K562 (cell line): ENCODE data around the gene SNX12. TPM values are rescaled to one million over a fixed set of nuclear protein-coding genes. Genes with fewer than 3 reads are reported as not detected.

Source experiments
- ATAC-seq: fragments of 200-7000 bp; cut with Tn5 transposase; 3 replicates; pipeline ENCODE4 v1.9.1; 2020; ENCODE audit warnings: moderate library complexity
- BruUV-seq: library from RNA; stranded (reverse); fragments of 400-500 nt; replicated peaks from 2 replicates; lab custom pipeline; 2021; lab: Mats Ljungman, UMichigan
- CTCF ChIA-PET: fragments of 300-600 bp; formaldehyde crosslinking; extraction: SDS; loops from one replicate; lab custom pipeline; 2021; ENCODE audit warnings: low intra/inter-chr PET ratio; lab: Yijun Ruan, JAX
- POLR2A ChIA-PET: fragments of 300-600, 350-650 bp; sonication (Branson Sonifier 250); formaldehyde crosslinking; extraction: SDS; loops from one replicate; lab custom pipeline; 2021; ENCODE audit warnings: antibody characterized with exemption, inconsistent platforms; lab: Yijun Ruan, JAX
- DNase-seq, 4 experiments: peaks; one replicate each; pipeline versions ENCODE4 v3.0.0 to v3.0.0-alpha.2; 2011 to 2018; ENCODE audit warnings: low spot score in 3 of 4, mixed read lengths in 3 of 4; ENCODE audit errors: extremely low read depth in 1 of 4
- FAIRE-seq: peaks from 2 replicates; lab custom pipeline; 2011; peaks lifted over from hg19 to GRCh38; lab: Jason Lieb, UNC
- H2AFZ ChIP-seq: 2 replicates; pipeline ENCODE4 v1.6.0; 2011; ENCODE audit warnings: low read depth, low read length, control low read depth, inconsistent platforms
- H3K27ac ChIP-seq: fragments of 200-600 bp; 3 replicates; pipeline ENCODE4 v1.8.0; 2011; ENCODE audit warnings: low read depth, mild to moderate bottlenecking, control low read depth, inconsistent platforms, low read length, moderate library complexity, mixed read lengths; ENCODE audit errors: extremely low read depth
- H3K27me3 ChIP-seq, 2 experiments: fragments of 300-600 bp in 1 of 2; 2 replicates in 1 of 2; 3 replicates in 1 of 2; pipeline versions ENCODE4 v1.6.0 to v1.8.0; 2011; ENCODE audit warnings: inconsistent platforms in 2 of 2, low read length in 2 of 2, mild to moderate bottlenecking in 1 of 2, mixed read lengths in 1 of 2, moderate library complexity in 1 of 2; ENCODE audit not compliant: control insufficient read depth in 2 of 2, insufficient read depth in 2 of 2
- H3K36me3 ChIP-seq: fragments of 300-600 bp; 3 replicates; pipeline ENCODE4 v1.8.0; 2011; ENCODE audit warnings: mild to moderate bottlenecking, low read length, inconsistent platforms; ENCODE audit not compliant: control insufficient read depth, insufficient read depth
- H3K4me1 ChIP-seq, 2 experiments: fragments of 200-600 bp in 1 of 2; replicated peaks in 1 of 2; 2 replicates in 1 of 2; 3 replicates in 1 of 2; pipeline versions ENCODE4 v1.5.1 to v1.8.0; 2011; ENCODE audit warnings: inconsistent platforms in 2 of 2, low read length in 2 of 2, mild to moderate bottlenecking in 1 of 2, mixed read lengths in 1 of 2, moderate library complexity in 1 of 2; ENCODE audit not compliant: control insufficient read depth in 2 of 2, insufficient read depth in 2 of 2
- H3K4me2 ChIP-seq: 2 replicates; pipeline ENCODE4 v1.6.1; 2011; ENCODE audit warnings: low read length, control low read depth, inconsistent platforms, mixed read lengths; ENCODE audit not compliant: insufficient read depth
- H3K4me3 ChIP-seq: fragments of 200-600 bp; sonication (generic), shearing (Covaris generic); 2 replicates; pipeline ENCODE4 v1.5.1; 2016; ENCODE audit warnings: control low read depth, inconsistent platforms
- H3K79me2 ChIP-seq: fragments of 200-600 bp; 3 replicates; pipeline ENCODE4 v1.8.0; 2011; ENCODE audit warnings: low read length, inconsistent platforms; ENCODE audit not compliant: control insufficient read depth, insufficient read depth
- H3K9ac ChIP-seq, 2 experiments: 2 replicates each; pipeline versions ENCODE4 v1.6.0 to v1.6.1; 2011; ENCODE audit warnings: low read depth in 2 of 2, low read length in 2 of 2, control low read depth in 1 of 2, inconsistent platforms in 1 of 2, mild to moderate bottlenecking in 1 of 2, mixed read lengths in 1 of 2; ENCODE audit not compliant: insufficient read depth in 1 of 2
- H3K9me1 ChIP-seq: one replicate; pipeline ENCODE4 v1.6.0; 2011; ENCODE audit warnings: inconsistent platforms, mild to moderate bottlenecking, low read length, moderate library complexity; ENCODE audit not compliant: control insufficient read depth, insufficient read depth
- H3K9me3 ChIP-seq: replicated peaks from 2 replicates; pipeline ENCODE4 v1.5.1; 2011; ENCODE audit warnings: low read depth, low read length, inconsistent platforms; ENCODE audit not compliant: control insufficient read depth, insufficient read depth
- H4K20me1 ChIP-seq: replicated peaks from 2 replicates; pipeline ENCODE4 v1.6.1; 2011; ENCODE audit warnings: low read length, inconsistent platforms, mixed read lengths; ENCODE audit not compliant: control insufficient read depth, insufficient read depth
- BMI1 ChIP-seq: fragments of 150-350 bp; IDR thresholded peaks from 2 replicates; pipeline ENCODE4 v1.6.1; 2014; ENCODE audit warnings: low read length
- CEBPB ChIP-seq: fragments of 450-650 bp; IDR thresholded peaks from 2 replicates; pipeline ENCODE4 v1.6.1; 2016; ENCODE audit warnings: missing genetic modification characterization, missing compliant biosample characterization
- DPF2 ChIP-seq: fragments of 450-650 bp; IDR thresholded peaks from 2 replicates; pipeline ENCODE4 v1.6.1; 2016
- KDM4B ChIP-seq, 2 experiments: fragments of 450-650 bp in 1 of 2; sonication (generic) in 1 of 2; IDR thresholded peaks; 2 replicates each; pipeline ENCODE4 v1.6.1; 2016 to 2017; ENCODE audit warnings: borderline replicate concordance in 2 of 2, antibody characterized with exemption in 1 of 2, low read depth in 1 of 2, mild to moderate bottlenecking in 1 of 2
- SREBF2 ChIP-seq: sonication (generic); formaldehyde crosslinking; IDR thresholded peaks from 2 replicates; pipeline ENCODE4 v1.4.0; 2020; ENCODE audit warnings: mild to moderate bottlenecking, missing genetic modification reagents
- TCF3 ChIP-seq: sonication (generic); formaldehyde crosslinking; IDR thresholded peaks from 2 replicates; pipeline ENCODE4 v1.4.0; 2020; ENCODE audit warnings: mild to moderate bottlenecking, missing genetic modification reagents
- ZSCAN32 ChIP-seq: fragments of 450-650 bp; formaldehyde crosslinking; IDR thresholded peaks from 2 replicates; pipeline ENCODE4 v1.4.0; 2020; ENCODE audit warnings: mild to moderate bottlenecking, moderate library complexity
- WGBS: fragments of 100-300 bp; shearing (Covaris generic); methylation state at CpG from one replicate; pipeline ENCODE4 v1.1.6; 2016; ENCODE audit warnings: low coverage, mixed read lengths; ENCODE audit not compliant: insufficient coverage; ENCODE audit errors: missing lambda C conversion rate; 5-methylcytosine and 5-hydroxymethylcytosine counted together
- in situ Hi-C: fragments of 300-500 bp; cut with MboI; formaldehyde crosslinking; loops from 4 replicates; pipeline ENCODE4 v1.15.0; 2018; ENCODE audit warnings: inconsistent platforms, mixed read lengths
- intact Hi-C: fragments of 100-400 bp; cut with micrococcal nuclease; formaldehyde crosslinking; loops from 2 replicates; pipeline ENCODE4 v1.14.2; 2022
- polyA plus RNA-seq, 8 experiments: library from polyadenylated mRNA; depleted of rRNA in 4 of 8; stranded (reverse) in 5 of 8; unstranded in 3 of 8; fragments of >200 nt; fragmentation: Nextera tagmentation in 2 of 8; fragmentation: Illumina TruSeq in 1 of 8; extraction: Ambion mirVana in 2 of 8; extraction: Trizol in 1 of 8; gene quantifications; 2 replicates each; pipeline versions ENCODE4 v1.2.1 to v1.2.3, GENCODE V29; 2011 to 2014; ENCODE audit warnings: inconsistent platforms in 1 of 8, missing spikeins in 1 of 8
- total RNA-seq, 7 experiments: library from RNA; depleted of rRNA in 6 of 7; stranded (reverse); fragments of >200 nt in 6 of 7; fragmentation: Illumina TruSeq in 2 of 7; extraction: Trizol in 2 of 7; gene quantifications; 2 replicates each; pipeline versions ENCODE4 v1.2.1 to v1.2.3, GENCODE V29; 2011 to 2021; ENCODE audit warnings: low replicate concordance in 1 of 7
- TF ChIP-seq, protein P1 (sequence below): fragments of 450-650 bp; IDR thresholded peaks from 2 replicates; pipeline ENCODE4 v1.6.1; 2016
- TF ChIP-seq, protein P2 (sequence below): fragments of 250-450 bp; sonication (Bioruptor Pico); IDR thresholded peaks from 2 replicates; pipeline ENCODE4 v1.8.0; 2022; ENCODE audit warnings: inconsistent platforms
- TF ChIP-seq, protein P3 (sequence below): fragments of 450-650 bp; formaldehyde crosslinking; IDR thresholded peaks from 2 replicates; pipeline ENCODE4 v1.4.0; 2022; ENCODE audit warnings: mild to moderate bottlenecking, moderate library complexity
- TF ChIP-seq, protein P4 (sequence below), 2 experiments: fragments of 450-650 bp in 1 of 2; sonication (generic) in 1 of 2; formaldehyde crosslinking in 1 of 2; IDR thresholded peaks in 1 of 2; conservative IDR thresholded peaks in 1 of 2; 2 replicates each; pipeline versions ENCODE4 v1.6.1 to v1.8.1; 2016 to 2023; ENCODE audit warnings: mild to moderate bottlenecking in 2 of 2, moderate library complexity in 2 of 2, inconsistent platforms in 1 of 2, missing genetic modification reagents in 1 of 2

The SNX12 gene
- total and polyA plus RNA-seq, 9 of the 15 experiments (the other 6 are each of a cell fraction or from before 2014, with no cell fraction given) = 12.7 to 50.3 (median 37.1) TPM

DNA sequence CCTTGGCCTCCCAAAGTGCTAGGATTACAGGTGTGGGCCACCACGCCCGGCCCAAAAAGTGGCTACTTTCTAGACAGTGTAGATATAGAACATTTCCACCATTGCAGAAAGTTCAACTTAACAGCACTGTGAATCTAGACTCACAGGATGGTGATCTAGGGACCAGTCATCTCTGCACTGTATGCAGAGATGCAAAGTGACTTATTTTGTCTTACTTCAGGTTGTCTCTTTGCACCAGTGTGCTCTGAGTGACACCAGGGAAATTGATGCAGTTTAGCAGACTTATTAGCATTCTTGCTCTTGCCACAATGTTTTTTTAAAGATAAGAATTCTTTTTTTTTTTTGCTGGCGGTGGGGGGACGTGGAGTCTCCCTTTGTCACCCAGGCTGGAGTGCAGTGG is 14.7 kb upstream of the SNX12 start:
- no peak for DNase-seq
- Histone ChIP-seq H3K4me3 (no peak overlapping the region), H3K79me2 (no peaks in the 10 kb centered on the region), H4K20me1 (no peaks in the 10 kb centered on the region), H3K27ac (no peak overlapping the region), H3K27me3 (no peaks in the 10 kb centered on the region), H3K4me2 (no peak overlapping the region), H3K4me1 (no peaks in the 10 kb centered on the region; a peak in 2 of 5 replicates), H3K9me3 (no peaks in the 10 kb centered on the region), H3K36me3 (no peaks in the 10 kb centered on the region), H3K9me1 (no peaks in the 10 kb centered on the region), H2AFZ (no peak overlapping the region), H3K9ac (no peak overlapping the region)
- ChIA-PET CTCF (no interaction called here), POLR2A (no interaction called here)
- ATAC-seq = peak; percentile 51; the same call in 2 of the 3 replicates
- no TSS peak for BruUV-seq
- in situ Hi-C loops = no loop called here
- 39% methylated on average over 4 of the region's 4 CpGs for WGBS
- intact Hi-C loops = no loop called here
- FAIRE-seq = no peak
- TF ChIP-seq BMI1 = no peak
- TF ChIP-seq, protein P1, sequence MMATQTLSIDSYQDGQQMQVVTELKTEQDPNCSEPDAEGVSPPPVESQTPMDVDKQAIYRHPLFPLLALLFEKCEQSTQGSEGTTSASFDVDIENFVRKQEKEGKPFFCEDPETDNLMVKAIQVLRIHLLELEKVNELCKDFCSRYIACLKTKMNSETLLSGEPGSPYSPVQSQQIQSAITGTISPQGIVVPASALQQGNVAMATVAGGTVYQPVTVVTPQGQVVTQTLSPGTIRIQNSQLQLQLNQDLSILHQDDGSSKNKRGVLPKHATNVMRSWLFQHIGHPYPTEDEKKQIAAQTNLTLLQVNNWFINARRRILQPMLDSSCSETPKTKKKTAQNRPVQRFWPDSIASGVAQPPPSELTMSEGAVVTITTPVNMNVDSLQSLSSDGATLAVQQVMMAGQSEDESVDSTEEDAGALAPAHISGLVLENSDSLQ = peak; percentile 45

DNA sequence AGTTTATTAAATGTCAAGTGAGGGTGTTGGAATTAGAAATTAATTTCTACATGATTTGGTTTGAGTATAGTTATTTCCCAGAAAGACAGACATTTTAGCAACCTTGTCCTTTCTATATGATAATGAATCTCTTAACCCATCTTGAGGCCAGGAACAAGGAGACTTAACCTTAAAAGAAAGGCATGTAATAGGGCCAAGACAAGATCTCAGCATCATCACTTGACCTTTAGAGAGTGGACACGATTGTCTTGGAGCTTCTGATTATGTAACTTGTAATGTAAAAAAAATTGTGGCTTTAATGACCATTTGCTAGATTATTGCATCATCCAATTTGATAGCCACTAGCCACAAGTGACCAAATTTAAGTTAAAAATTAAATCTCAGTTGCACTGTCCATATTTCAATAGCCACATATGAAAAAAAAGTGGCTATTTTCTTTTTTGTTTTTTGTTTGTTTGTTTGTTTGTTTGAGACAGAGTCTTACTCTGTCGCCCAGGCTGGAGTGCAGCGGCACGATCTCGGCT is 14.1 kb upstream of the SNX12 start:
- no peaks in the 10 kb centered on the region; a peak in 2 of 5 replicates for H3K4me1 ChIP-seq
- BruUV-seq = no TSS peak
- no peaks in the 10 kb centered on the region for H3K27me3 ChIP-seq
- H3K4me2 ChIP-seq = no peak overlapping the region
- ATAC-seq = no peak
- ChIA-PET POLR2A (no interaction called here), CTCF (no interaction called here)
- H3K4me3 ChIP-seq = no peak overlapping the region
- no peak for FAIRE-seq
- H3K79me2 ChIP-seq = no peaks in the 10 kb centered on the region
- H2AFZ ChIP-seq = no peak overlapping the region
- WGBS = 8% methylated on average over 1 of the region's 5 CpGs
- no peak for DNase-seq
- H3K27ac ChIP-seq = no peak overlapping the region
- no peak overlapping the region for H3K9ac ChIP-seq
- in situ Hi-C loops (no loop called here), intact Hi-C loops (no loop called here)
- no peaks in the 10 kb centered on the region for H4K20me1 ChIP-seq
- H3K9me1 ChIP-seq = no peaks in the 10 kb centered on the region
- no peaks in the 10 kb centered on the region for H3K36me3 ChIP-seq
- H3K9me3 ChIP-seq = no peaks in the 10 kb centered on the region
- TF ChIP-seq CEBPB (tag) = peak; percentile 71
- TF ChIP-seq, protein P2, sequence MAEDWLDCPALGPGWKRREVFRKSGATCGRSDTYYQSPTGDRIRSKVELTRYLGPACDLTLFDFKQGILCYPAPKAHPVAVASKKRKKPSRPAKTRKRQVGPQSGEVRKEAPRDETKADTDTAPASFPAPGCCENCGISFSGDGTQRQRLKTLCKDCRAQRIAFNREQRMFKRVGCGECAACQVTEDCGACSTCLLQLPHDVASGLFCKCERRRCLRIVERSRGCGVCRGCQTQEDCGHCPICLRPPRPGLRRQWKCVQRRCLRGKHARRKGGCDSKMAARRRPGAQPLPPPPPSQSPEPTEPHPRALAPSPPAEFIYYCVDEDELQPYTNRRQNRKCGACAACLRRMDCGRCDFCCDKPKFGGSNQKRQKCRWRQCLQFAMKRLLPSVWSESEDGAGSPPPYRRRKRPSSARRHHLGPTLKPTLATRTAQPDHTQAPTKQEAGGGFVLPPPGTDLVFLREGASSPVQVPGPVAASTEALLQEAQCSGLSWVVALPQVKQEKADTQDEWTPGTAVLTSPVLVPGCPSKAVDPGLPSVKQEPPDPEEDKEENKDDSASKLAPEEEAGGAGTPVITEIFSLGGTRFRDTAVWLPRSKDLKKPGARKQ (CRISPR knock-in tag) = no peak
- peak; percentile 66; the same call in 1 of the 2 replicates for TF ChIP-seq ZSCAN32 (CRISPR knock-in tag)
- TF ChIP-seq, protein P3, sequence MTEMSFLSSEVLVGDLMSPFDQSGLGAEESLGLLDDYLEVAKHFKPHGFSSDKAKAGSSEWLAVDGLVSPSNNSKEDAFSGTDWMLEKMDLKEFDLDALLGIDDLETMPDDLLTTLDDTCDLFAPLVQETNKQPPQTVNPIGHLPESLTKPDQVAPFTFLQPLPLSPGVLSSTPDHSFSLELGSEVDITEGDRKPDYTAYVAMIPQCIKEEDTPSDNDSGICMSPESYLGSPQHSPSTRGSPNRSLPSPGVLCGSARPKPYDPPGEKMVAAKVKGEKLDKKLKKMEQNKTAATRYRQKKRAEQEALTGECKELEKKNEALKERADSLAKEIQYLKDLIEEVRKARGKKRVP (CRISPR knock-in tag) = peak; percentile 55; the same call in 1 of the 2 replicates
- TF ChIP-seq DPF2 = no peak
- TF ChIP-seq, protein P4, sequence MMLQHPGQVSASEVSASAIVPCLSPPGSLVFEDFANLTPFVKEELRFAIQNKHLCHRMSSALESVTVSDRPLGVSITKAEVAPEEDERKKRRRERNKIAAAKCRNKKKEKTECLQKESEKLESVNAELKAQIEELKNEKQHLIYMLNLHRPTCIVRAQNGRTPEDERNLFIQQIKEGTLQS (IDR thresholded peaks at IDR 0.05) = peak; percentile 86
- TF ChIP-seq, protein P4 (CRISPR knock-in tag; conservative IDR thresholded peaks at IDR 0.05) = no peak
- TF ChIP-seq SREBF2 (CRISPR knock-in tag) = no peak
- no peak for TF ChIP-seq TCF3 (CRISPR knock-in tag)
- no peak for TF ChIP-seq KDM4B (IDR thresholded peaks at IDR 0.05; ENCODE audit: borderline replicate concordance in 2 of 2, low read depth in 1 of 2)
